DMS114 treated with DMSO at 0.1 percent for 48 hours (cell line): ENCODE data around the gene TSSK2.
"Not testable (repeated sequence)": the region's sequence is repeated elsewhere in the genome, so short reads cannot be mapped to it uniquely, and the experiment has no call there.

Source experiments
- DNase-seq: peaks from one replicate; lab custom pipeline; 2025; ENCODE audit not compliant: unreplicated experiment; lab: John Stamatoyannopoulos, UW

TSSK2 gene

GRCh38 chr22:19138217-19139000, 7.3 kb downstream of the TSSK2 start:
- DNase-seq = no peak

- no peak for DNase-seq
These were observed 7.9 kb downstream of the TSSK2 start for GRCh38 chr22:19139001-19139356.

- no peak for DNase-seq
These were observed 8.9 kb downstream of the TSSK2 start for GRCh38 chr22:19139974-19140373.

- no peak for DNase-seq
These were observed 11.3 kb downstream of the TSSK2 start for GRCh38 chr22:19142394-19142793.

- DNase-seq = no peak
These were observed 12.1 kb downstream of the TSSK2 start for GRCh38 chr22:19143212-19143611.

- no peak for DNase-seq
These were observed 12.9 kb downstream of the TSSK2 start for GRCh38 chr22:19143967-19144400.

- DNase-seq = no peak
These were observed 15.3 kb downstream of the TSSK2 start for GRCh38 chr22:19146215-19146968.

- no peak for DNase-seq
These were observed 16.2 kb downstream of the TSSK2 start for GRCh38 chr22:19147195-19147780.

GRCh38 chr22:19148417-19149046, 17.4 kb downstream of the TSSK2 start:
- no peak for DNase-seq

- DNase-seq = no peak
These were observed 18.2 kb downstream of the TSSK2 start for GRCh38 chr22:19149047-19149883.

GRCh38 chr22:19149991-19150390, 18.9 kb downstream of the TSSK2 start, which contains the start of gene GSC2:
TSS of gene GSC2 (minus strand) at chr22:19150292. CDS start at chr22:19150283, 9 bp downstream.
- no peak for DNase-seq

- DNase-seq = no peak
These were observed 19.6 kb downstream of the TSSK2 start for GRCh38 chr22:19150482-19151328.

GRCh38 chr22:19151329-19152191, 20.5 kb downstream of the TSSK2 start:
- no peak for DNase-seq

- no peak for DNase-seq
These were observed 22.1 kb downstream of the TSSK2 start for GRCh38 chr22:19152942-19153883.

- DNase-seq = not testable (repeated sequence)
These were observed 25.0 kb downstream of the TSSK2 start for GRCh38 chr22:19156109-19156508.

GRCh38 chr22:19158649-19159048, 27.5 kb downstream of the TSSK2 start:
- not testable (repeated sequence) for DNase-seq

- DNase-seq = no peak
These were observed 33.3 kb downstream of the TSSK2 start for GRCh38 chr22:19164425-19164824.

GRCh38 chr22:19166421-19166820, 35.3 kb downstream of the TSSK2 start:
- DNase-seq = no peak
